Adrenal gland (tissue), 12 donors: ENCODE measurements around the gene DTX4. TPM values are rescaled to one million over a fixed set of nuclear protein-coding genes. Genes with fewer than 3 reads are reported as not detected.

Source experiments
- DNase-seq, 7 donors: peaks; one replicate each; pipeline ENCODE4 v3.0.0-alpha.2; 2019 to 2020
- H3K27ac ChIP-seq, 5 donors: fragments of 200-600 bp; sonication (generic) in 4 of 5; 1 replicate in 3 of 5; 2 replicates in 2 of 5; pipeline versions ENCODE4 v1.5.1 to v1.8.0; 2016 to 2020; ENCODE audit warnings: mild to moderate bottlenecking in 1 of 5
- H3K27me3 ChIP-seq: fragments of 200-600 bp; 2 replicates; pipeline ENCODE4 v1.8.0; 2021
- H3K36me3 ChIP-seq, 2 donors: fragments of 200-600 bp; replicated peaks in 1 of 2; 1 replicate in 1 of 2; 2 replicates in 1 of 2; pipeline versions ENCODE4 v1.5.1 to v1.8.0; 2018 to 2022
- H3K4me1 ChIP-seq, 2 donors: fragments of 200-600 bp; replicated peaks in 1 of 2; 1 replicate in 1 of 2; 2 replicates in 1 of 2; pipeline versions ENCODE4 v1.5.1 to v1.8.0; 2018 to 2021
- H3K4me3 ChIP-seq, 4 donors: fragments of 200-600 bp; sonication (generic) in 3 of 4; one replicate each; pipeline ENCODE4 v1.5.1; 2016 to 2018
- H3K9me3 ChIP-seq, 3 donors: fragments of 200-600 bp; sonication (generic) in 1 of 3; replicated peaks in 1 of 3; 1 replicate in 2 of 3; 2 replicates in 1 of 3; pipeline versions ENCODE4 v1.5.1 to v1.8.0; 2016 to 2021
- POLR2A ChIP-seq, 2 donors: fragments of 450-650 bp; IDR thresholded peaks; one replicate each; pipeline ENCODE4 v1.6.1; 2017; ENCODE audit warnings: antibody characterized with exemption in 2 of 2, mild to moderate bottlenecking in 2 of 2, moderate library complexity in 1 of 2
- WGBS, 4 donors: extraction: QIAGEN DNeasy Blood & Tissue Kit in 2 of 4; methylation state at CpG; one replicate each; pipeline versions ENCODE4 v1.1.5 to v1.1.7; 2013 to 2017; 5-methylcytosine and 5-hydroxymethylcytosine counted together
- intact Hi-C, 2 donors: fragments of 100-400 bp; cut with DNase I; formaldehyde crosslinking; loops; one replicate each; pipeline versions ENCODE4 v1.14.1 to v1.15.0; 2022 to 2023
- polyA plus RNA-seq, 3 donors: library from polyadenylated mRNA; stranded (reverse); fragments of 200-250 nt in 2 of 3; fragments of 350-450 nt in 1 of 3; fragmentation: Illumina TruSeq in 1 of 3; extraction: RNeasy Lipid Tissue Mini Kit (QIAGEN cat#74804) in 1 of 3; gene quantifications; one replicate each; pipeline ENCODE4 v1.2.3, GENCODE V29; 2013 to 2014
- total RNA-seq, 9 donors: library from RNA; depleted of rRNA in 4 of 9; stranded (reverse); fragments of >200 nt in 4 of 9; fragments of 120-200 nt in 1 of 9; fragmentation: NEBNext Ultra II Directional in 1 of 9; extraction: Animal tissue kit (Norgen Biotek cat#: 25700) in 1 of 9; gene quantifications; one replicate each; pipeline versions ENCODE4 v1.1.0 to v1.2.4, GENCODE V29; 2013 to 2023
- TF ChIP-seq, protein P1 (sequence below), 6 experiments: fragments of 450-650 bp in 4 of 6; fragments of 200-600 bp in 2 of 6; sonication (generic) in 1 of 6; IDR thresholded peaks; 1 replicate in 5 of 6; 2 replicates in 1 of 6; pipeline versions ENCODE4 v1.5.1 to v1.8.0; 2016 to 2021; ENCODE audit warnings: antibody characterized with exemption in 6 of 6, mild to moderate bottlenecking in 2 of 6, moderate library complexity in 1 of 6
- donor health status: healthy with polysubstance abuse.
- donor health status: Bipolar disorder and iron deficiency.
- donor health status: DM: yes; HTN: yes; CAD: no.
- donor health status: DM: no; HTN: no; CAD: no.
- donor health status: DM: no; HTN: no; CAD: no.
- donor health status: DM: yes; HTN: yes; CAD: no.

The DTX4 gene
- total and polyA plus RNA-seq, 12 donors, result 1.2 to 7.8 (median 3.0) TPM

- no peak for DNase-seq
- Histone ChIP-seq H3K4me3 (no peak overlapping the region), H3K4me1 (peaks cover 4 to 17% of the 10 kb centered on the region in 2 donors), H3K9me3 (no peaks in the 10 kb centered on the region), H3K27ac (no peak overlapping the region), H3K27me3 (no peaks in the 10 kb centered on the region), H3K36me3 (peaks cover 0 to 3% of the 10 kb centered on the region in 2 donors)
- TF ChIP-seq, protein P1, sequence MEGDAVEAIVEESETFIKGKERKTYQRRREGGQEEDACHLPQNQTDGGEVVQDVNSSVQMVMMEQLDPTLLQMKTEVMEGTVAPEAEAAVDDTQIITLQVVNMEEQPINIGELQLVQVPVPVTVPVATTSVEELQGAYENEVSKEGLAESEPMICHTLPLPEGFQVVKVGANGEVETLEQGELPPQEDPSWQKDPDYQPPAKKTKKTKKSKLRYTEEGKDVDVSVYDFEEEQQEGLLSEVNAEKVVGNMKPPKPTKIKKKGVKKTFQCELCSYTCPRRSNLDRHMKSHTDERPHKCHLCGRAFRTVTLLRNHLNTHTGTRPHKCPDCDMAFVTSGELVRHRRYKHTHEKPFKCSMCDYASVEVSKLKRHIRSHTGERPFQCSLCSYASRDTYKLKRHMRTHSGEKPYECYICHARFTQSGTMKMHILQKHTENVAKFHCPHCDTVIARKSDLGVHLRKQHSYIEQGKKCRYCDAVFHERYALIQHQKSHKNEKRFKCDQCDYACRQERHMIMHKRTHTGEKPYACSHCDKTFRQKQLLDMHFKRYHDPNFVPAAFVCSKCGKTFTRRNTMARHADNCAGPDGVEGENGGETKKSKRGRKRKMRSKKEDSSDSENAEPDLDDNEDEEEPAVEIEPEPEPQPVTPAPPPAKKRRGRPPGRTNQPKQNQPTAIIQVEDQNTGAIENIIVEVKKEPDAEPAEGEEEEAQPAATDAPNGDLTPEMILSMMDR (IDR thresholded peaks at IDR 0.05), result no peak
- no peak for TF ChIP-seq POLR2A (IDR thresholded peaks at IDR 0.05)
- WGBS, 4 donors, result 84 to 94% (median 90%) methylated on average over 2 of the region's 2 CpGs
- intact Hi-C loops, result no loop called here
Observed at GRCh38 chr11:59196777-59197176, 24.8 kb downstream of the DTX4 start.

GRCh38 chr11:59197991-59198390 is 26.1 kb downstream of the DTX4 start:
- Histone ChIP-seq H3K4me1 (peaks cover 4 to 17% of the 10 kb centered on the region in 2 donors), H3K27me3 (no peaks in the 10 kb centered on the region), H3K4me3 (no peak overlapping the region), H3K9me3 (no peaks in the 10 kb centered on the region), H3K36me3 (peaks cover 0 to 9% of the 10 kb centered on the region in 2 donors), H3K27ac (peak overlapping the region in 2 of 5 donors; percentile 32 to 53)
- intact Hi-C loops, result no loop called here
- no peak for TF ChIP-seq POLR2A (IDR thresholded peaks at IDR 0.05)
- TF ChIP-seq, protein P1 (IDR thresholded peaks at IDR 0.05), result no peak
- DNase-seq, result peak; percentile 78 to 96 (median 88)
- 9 to 15% (median 12%) methylated on average over 4 to 9 of the region's 9 CpGs for WGBS, 4 donors

- WGBS, 4 donors, result 85 to 95% (median 93%) methylated on average over 2 of the region's 2 CpGs
Observed at GRCh38 chr11:59198726-59199125, 26.8 kb downstream of the DTX4 start.

DNA sequence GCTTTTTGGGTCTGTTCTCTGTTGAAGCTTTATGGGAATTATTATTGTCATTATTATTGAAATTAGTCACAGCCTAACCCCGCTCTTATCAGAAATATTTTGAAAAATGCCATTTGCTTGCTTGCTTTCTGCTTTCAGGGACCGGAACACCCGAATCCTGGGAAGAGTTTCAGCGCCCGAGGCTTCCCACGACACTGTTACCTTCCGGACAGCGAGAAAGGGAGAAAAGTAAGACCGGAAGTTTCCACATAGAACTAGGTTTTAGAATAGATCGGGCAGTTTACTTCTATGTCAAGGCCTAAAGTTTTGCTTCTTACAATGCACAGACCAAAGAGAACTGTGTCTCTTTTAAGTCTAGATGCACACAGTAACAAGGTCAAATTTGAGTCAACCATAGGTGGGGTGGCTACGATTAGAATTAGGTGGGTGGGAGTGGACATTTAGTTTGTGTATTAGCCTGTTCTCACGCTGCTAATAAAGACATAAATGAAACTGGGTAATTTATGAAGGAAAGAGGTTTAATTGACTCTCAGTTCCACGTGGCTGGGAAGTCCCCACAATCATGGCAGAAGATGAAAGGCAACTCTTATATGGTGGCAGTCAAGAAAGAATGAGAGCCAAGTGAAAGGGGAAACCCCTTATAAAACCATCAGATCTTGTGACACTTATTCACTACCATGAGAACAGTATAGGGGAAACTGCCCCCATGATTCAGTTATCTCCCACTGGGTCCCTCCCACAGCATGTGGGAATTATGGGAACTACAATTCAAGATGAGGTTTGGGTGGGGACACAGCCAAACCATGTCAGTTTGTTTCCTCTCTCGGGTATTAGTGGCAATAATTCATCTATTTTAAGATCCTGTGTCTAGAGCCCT is 27.9 kb downstream of the DTX4 start:
- 71 to 77% (median 74%) methylated on average over 14 of the region's 14 CpGs for WGBS, 4 donors
- peak overlapping the region in 2 of 5 donors; percentile 1 to 6 for H3K27ac ChIP-seq
- TF ChIP-seq, protein P1 (IDR thresholded peaks at IDR 0.05), result no peak
- no peak for TF ChIP-seq POLR2A (IDR thresholded peaks at IDR 0.05)
- peaks cover 4 to 17% of the 10 kb centered on the region in 2 donors for H3K4me1 ChIP-seq
- no peaks in the 10 kb centered on the region for H3K9me3 ChIP-seq
- H3K27me3 ChIP-seq, result no peaks in the 10 kb centered on the region
- intact Hi-C loops, result no loop called here
- H3K36me3 ChIP-seq, result peaks cover 0 to 18% of the 10 kb centered on the region in 2 donors
- H3K4me3 ChIP-seq, result no peak overlapping the region
- no peak for DNase-seq

More at GRCh38 chr11:59198726-59199125, 26.8 kb downstream of the DTX4 start:
- DNase-seq, result no peak
- Histone ChIP-seq H3K36me3 (peaks cover 0 to 16% of the 10 kb centered on the region in 2 donors), H3K27ac (peak overlapping the region in 2 of 5 donors; percentile 32 to 50), H3K4me1 (peaks cover 4 to 17% of the 10 kb centered on the region in 2 donors), H3K4me3 (no peak overlapping the region), H3K9me3 (no peaks in the 10 kb centered on the region), H3K27me3 (no peaks in the 10 kb centered on the region)
- intact Hi-C loops, result no loop called here
- TF ChIP-seq, protein P1 (IDR thresholded peaks at IDR 0.05), result no peak
- TF ChIP-seq POLR2A (IDR thresholded peaks at IDR 0.05), result no peak
